SK-N-SH treated with all-trans-retinoic acid at 6 μM for 48 hours (cell line): Measurements from ENCODE around the gene ADAMTS2.

Source experiments
- ATAC-seq: fragments of 200-7000 bp; cut with Tn5 transposase; 3 replicates; pipeline ENCODE4 v1.9.1; 2020; ENCODE audit warnings: mild to moderate bottlenecking, moderate library complexity
- ARNTL ChIP-seq: fragments of 450-650 bp; formaldehyde crosslinking; IDR thresholded peaks from 2 replicates; pipeline ENCODE4 v1.5.0; 2020; ENCODE audit warnings: low read depth, mild to moderate bottlenecking, moderate library complexity, borderline replicate concordance
- BACH2 ChIP-seq: fragments of 250-450 bp; sonication (Bioruptor Pico); IDR thresholded peaks from 2 replicates; pipeline ENCODE4 v1.9.0; 2021; ENCODE audit warnings: mild to moderate bottlenecking, borderline replicate concordance
- CSDC2 ChIP-seq: fragments of 250-450 bp; sonication (Bioruptor Pico); IDR thresholded peaks from 2 replicates; pipeline ENCODE4 v1.5.0; 2020; ENCODE audit warnings: mild to moderate bottlenecking, moderate library complexity
- ESRRG ChIP-seq: fragments of 250-450 bp; sonication (Bioruptor Pico); IDR thresholded peaks from 2 replicates; pipeline ENCODE4 v1.6.1; 2021; ENCODE audit warnings: mild to moderate bottlenecking
- GLIS3 ChIP-seq: fragments of 250-450 bp; sonication (Bioruptor Pico); IDR thresholded peaks from 2 replicates; pipeline ENCODE4 v1.5.0; 2020; ENCODE audit warnings: mild to moderate bottlenecking, moderate library complexity
- ISL1 ChIP-seq: fragments of 250-450 bp; sonication (Bioruptor Pico); IDR thresholded peaks from 2 replicates; pipeline ENCODE4 v2.1.2; 2022; ENCODE audit warnings: mild to moderate bottlenecking, moderate library complexity
- OSR1 ChIP-seq: fragments of 250-450 bp; sonication (Bioruptor Pico); IDR thresholded peaks from 2 replicates; pipeline ENCODE4 v1.8.0; 2022; ENCODE audit warnings: moderate library complexity, mild to moderate bottlenecking, inconsistent platforms
- PPARA ChIP-seq: fragments of 250-450 bp; sonication (Bioruptor Pico); IDR thresholded peaks from 2 replicates; pipeline ENCODE4 v1.5.0; 2020; ENCODE audit warnings: mild to moderate bottlenecking, borderline replicate concordance
- RARB ChIP-seq: fragments of 250-450 bp; sonication (Bioruptor Pico); IDR thresholded peaks from 2 replicates; pipeline ENCODE4 v1.8.0; 2021; ENCODE audit warnings: mild to moderate bottlenecking, moderate library complexity
- SNAI2 ChIP-seq: fragments of 250-450 bp; sonication (Bioruptor Pico); IDR thresholded peaks from 2 replicates; pipeline ENCODE4 v1.5.0; 2020; ENCODE audit warnings: mild to moderate bottlenecking, moderate library complexity
- TCF4 ChIP-seq: fragments of 250-450 bp; sonication (Bioruptor Pico); IDR thresholded peaks from 2 replicates; pipeline ENCODE4 v1.8.0; 2021; ENCODE audit warnings: mild to moderate bottlenecking, moderate library complexity, borderline replicate concordance
- TOX ChIP-seq: fragments of 250-450 bp; sonication (Bioruptor Pico); IDR thresholded peaks from 2 replicates; pipeline ENCODE4 v1.8.0; 2021; ENCODE audit warnings: mild to moderate bottlenecking, moderate library complexity, borderline replicate concordance
- ZFP3 ChIP-seq: fragments of 250-450 bp; sonication (Bioruptor Pico); IDR thresholded peaks from 2 replicates; pipeline ENCODE4 v1.5.0; 2020; ENCODE audit warnings: mild to moderate bottlenecking, moderate library complexity
- ZFP30 ChIP-seq: fragments of 450-650 bp; formaldehyde crosslinking; IDR thresholded peaks from 2 replicates; pipeline ENCODE4 v1.5.0; 2022; ENCODE audit warnings: mild to moderate bottlenecking, moderate library complexity
- ZNF565 ChIP-seq: fragments of 450-650 bp; formaldehyde crosslinking; conservative IDR thresholded peaks from 2 replicates; pipeline ENCODE4 v1.5.0; 2020; ENCODE audit warnings: low read depth, mild to moderate bottlenecking, moderate library complexity
- ZNF70 ChIP-seq: fragments of 450-650 bp; formaldehyde crosslinking; IDR thresholded peaks from 2 replicates; pipeline ENCODE4 v1.5.0; 2020; ENCODE audit warnings: mild to moderate bottlenecking, moderate library complexity
- ZNF8 ChIP-seq: fragments of 450-650 bp; formaldehyde crosslinking; IDR thresholded peaks from 2 replicates; pipeline ENCODE4 v1.5.0; 2020; ENCODE audit warnings: mild to moderate bottlenecking, moderate library complexity
- TF ChIP-seq, protein P1 (sequence below): fragments of 250-450 bp; sonication (Bioruptor Pico); IDR thresholded peaks from 2 replicates; pipeline ENCODE4 v1.5.1; 2020; ENCODE audit warnings: low read depth, mild to moderate bottlenecking, moderate library complexity
- TF ChIP-seq, protein P2 (sequence below): fragments of 250-450 bp; sonication (Bioruptor Pico); IDR thresholded peaks from 2 replicates; pipeline ENCODE4 v1.8.0; 2020; ENCODE audit warnings: mild to moderate bottlenecking, moderate library complexity, borderline replicate concordance
- TF ChIP-seq, protein P3 (sequence below): fragments of 250-450 bp; sonication (Bioruptor Pico); IDR thresholded peaks from 2 replicates; pipeline ENCODE4 v1.5.1; 2021; ENCODE audit warnings: mild to moderate bottlenecking, moderate library complexity
- TF ChIP-seq, protein P4 (sequence below): fragments of 250-450 bp; sonication (Bioruptor Pico); IDR thresholded peaks from 2 replicates; pipeline ENCODE4 v1.5.0; 2020; ENCODE audit warnings: mild to moderate bottlenecking, moderate library complexity

ADAMTS2 gene

DNA sequence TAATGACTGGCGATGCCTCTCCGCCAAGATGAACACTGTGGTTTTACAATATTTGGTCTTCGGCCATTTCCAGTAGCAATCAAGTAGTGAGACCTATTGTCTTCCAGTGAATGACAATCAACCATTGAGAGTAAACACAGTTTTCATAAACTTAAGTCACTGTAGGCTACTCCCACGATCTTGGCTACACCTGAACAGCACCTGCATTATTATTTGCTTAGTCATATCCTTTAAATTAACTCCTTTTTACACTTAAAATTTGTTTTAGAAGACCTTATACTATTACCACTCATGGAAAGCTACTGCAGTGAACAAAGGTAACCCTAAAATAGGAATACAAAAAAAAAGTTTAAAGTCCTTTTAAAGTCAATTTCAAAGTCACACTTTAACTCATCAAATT is 226.9 kb downstream of the ADAMTS2 start (continued):
- TF ChIP-seq, protein P1, sequence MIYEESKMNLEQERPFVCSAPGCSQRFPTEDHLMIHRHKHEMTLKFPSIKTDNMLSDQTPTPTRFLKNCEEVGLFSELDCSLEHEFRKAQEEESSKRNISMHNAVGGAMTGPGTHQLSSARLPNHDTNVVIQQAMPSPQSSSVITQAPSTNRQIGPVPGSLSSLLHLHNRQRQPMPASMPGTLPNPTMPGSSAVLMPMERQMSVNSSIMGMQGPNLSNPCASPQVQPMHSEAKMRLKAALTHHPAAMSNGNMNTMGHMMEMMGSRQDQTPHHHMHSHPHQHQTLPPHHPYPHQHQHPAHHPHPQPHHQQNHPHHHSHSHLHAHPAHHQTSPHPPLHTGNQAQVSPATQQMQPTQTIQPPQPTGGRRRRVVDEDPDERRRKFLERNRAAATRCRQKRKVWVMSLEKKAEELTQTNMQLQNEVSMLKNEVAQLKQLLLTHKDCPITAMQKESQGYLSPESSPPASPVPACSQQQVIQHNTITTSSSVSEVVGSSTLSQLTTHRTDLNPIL (CRISPR knock-in tag), result no peak
- TF ChIP-seq ZNF8 (CRISPR knock-in tag), result no peak
- TF ChIP-seq, protein P2, sequence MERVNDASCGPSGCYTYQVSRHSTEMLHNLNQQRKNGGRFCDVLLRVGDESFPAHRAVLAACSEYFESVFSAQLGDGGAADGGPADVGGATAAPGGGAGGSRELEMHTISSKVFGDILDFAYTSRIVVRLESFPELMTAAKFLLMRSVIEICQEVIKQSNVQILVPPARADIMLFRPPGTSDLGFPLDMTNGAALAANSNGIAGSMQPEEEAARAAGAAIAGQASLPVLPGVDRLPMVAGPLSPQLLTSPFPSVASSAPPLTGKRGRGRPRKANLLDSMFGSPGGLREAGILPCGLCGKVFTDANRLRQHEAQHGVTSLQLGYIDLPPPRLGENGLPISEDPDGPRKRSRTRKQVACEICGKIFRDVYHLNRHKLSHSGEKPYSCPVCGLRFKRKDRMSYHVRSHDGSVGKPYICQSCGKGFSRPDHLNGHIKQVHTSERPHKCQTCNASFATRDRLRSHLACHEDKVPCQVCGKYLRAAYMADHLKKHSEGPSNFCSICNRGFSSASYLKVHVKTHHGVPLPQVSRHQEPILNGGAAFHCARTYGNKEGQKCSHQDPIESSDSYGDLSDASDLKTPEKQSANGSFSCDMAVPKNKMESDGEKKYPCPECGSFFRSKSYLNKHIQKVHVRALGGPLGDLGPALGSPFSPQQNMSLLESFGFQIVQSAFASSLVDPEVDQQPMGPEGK, result no peak

DNA sequence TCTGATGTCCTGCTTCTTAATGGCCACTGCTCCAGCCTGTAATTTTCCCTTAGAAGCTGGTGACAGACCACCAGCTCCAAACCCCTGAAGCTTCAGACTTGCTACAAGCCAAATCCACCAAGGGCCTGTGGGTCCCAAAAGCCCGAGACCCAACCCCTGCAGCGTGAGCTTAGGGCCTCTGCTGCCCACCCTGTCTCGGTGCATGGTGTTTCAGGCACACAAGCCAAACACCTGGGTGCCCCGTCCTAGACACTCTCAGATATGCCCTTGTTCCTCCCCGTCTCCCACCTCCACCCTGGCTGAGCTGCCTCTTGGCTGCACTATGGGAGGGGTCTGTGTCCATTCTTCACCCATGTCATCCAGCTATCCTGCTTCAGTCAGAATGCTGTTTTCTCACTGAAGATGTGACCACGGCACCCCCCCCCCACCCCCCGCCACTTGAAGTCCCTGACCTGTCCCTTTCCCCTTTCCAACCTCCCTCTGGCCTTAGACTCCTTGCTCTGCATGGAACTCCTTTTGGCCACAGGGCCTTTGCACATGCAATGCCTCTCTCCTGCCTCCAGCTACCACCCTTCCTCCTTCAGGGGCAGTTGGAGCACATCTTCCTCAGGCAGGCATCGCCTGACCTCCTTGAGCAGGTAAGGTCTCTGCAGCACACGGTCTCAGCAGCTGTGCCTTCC is 229.3 kb downstream of the ADAMTS2 start:
- no peak for ATAC-seq
- TF ChIP-seq CSDC2 (no peak), ZFP30 (CRISPR knock-in tag) (no peak), TCF4 (no peak), ISL1 (no peak), ZNF70 (CRISPR knock-in tag) (no peak), BACH2 (CRISPR knock-in tag) (no peak), ESRRG (CRISPR knock-in tag) (no peak), GLIS3 (CRISPR knock-in tag) (no peak), TOX (no peak), ZFP3 (no peak), ARNTL (CRISPR knock-in tag) (no peak)
- TF ChIP-seq, protein P3, sequence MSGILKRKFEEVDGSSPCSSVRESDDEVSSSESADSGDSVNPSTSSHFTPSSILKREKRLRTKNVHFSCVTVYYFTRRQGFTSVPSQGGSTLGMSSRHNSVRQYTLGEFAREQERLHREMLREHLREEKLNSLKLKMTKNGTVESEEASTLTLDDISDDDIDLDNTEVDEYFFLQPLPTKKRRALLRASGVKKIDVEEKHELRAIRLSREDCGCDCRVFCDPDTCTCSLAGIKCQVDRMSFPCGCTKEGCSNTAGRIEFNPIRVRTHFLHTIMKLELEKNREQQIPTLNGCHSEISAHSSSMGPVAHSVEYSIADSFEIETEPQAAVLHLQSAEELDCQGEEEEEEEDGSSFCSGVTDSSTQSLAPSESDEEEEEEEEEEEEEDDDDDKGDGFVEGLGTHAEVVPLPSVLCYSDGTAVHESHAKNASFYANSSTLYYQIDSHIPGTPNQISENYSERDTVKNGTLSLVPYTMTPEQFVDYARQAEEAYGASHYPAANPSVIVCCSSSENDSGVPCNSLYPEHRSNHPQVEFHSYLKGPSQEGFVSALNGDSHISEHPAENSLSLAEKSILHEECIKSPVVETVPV, result no peak
- TF ChIP-seq, protein P1 (CRISPR knock-in tag), result no peak

DNA sequence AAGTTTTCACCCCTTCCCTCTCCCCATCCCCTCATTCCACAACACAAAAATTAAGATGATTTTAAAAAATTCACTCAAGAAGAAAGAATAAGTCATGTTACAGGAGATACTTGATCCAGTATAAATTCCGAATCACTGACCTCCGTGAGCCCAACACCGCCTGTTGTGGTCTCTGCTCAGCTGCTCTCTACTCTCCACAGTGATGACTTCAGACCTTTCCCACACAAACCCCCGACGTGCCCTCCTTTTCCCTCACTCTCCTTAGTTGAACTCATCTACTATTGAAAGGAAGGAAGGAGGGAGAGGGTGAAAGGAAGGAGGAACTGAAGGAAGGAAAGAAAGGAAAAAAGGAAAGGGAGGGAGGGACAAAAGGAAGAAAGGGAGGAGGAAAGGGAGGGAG is 230.0 kb downstream of the ADAMTS2 start:
- no peak for TF ChIP-seq SNAI2 (CRISPR knock-in tag)
- TF ChIP-seq TOX, result no peak
- no peak for TF ChIP-seq BACH2 (CRISPR knock-in tag)
- no peak for TF ChIP-seq CSDC2
- TF ChIP-seq, protein P3, result no peak
- TF ChIP-seq, protein P1 (CRISPR knock-in tag), result no peak
- TF ChIP-seq ZNF565, result no peak
- TF ChIP-seq ESRRG (CRISPR knock-in tag), result no peak
- TF ChIP-seq RARB, result no peak
- no peak for TF ChIP-seq ISL1
- TF ChIP-seq, protein P2, result no peak
- no peak for TF ChIP-seq PPARA (CRISPR knock-in tag)
- no peak for TF ChIP-seq OSR1 (CRISPR knock-in tag)
- TF ChIP-seq, protein P4, sequence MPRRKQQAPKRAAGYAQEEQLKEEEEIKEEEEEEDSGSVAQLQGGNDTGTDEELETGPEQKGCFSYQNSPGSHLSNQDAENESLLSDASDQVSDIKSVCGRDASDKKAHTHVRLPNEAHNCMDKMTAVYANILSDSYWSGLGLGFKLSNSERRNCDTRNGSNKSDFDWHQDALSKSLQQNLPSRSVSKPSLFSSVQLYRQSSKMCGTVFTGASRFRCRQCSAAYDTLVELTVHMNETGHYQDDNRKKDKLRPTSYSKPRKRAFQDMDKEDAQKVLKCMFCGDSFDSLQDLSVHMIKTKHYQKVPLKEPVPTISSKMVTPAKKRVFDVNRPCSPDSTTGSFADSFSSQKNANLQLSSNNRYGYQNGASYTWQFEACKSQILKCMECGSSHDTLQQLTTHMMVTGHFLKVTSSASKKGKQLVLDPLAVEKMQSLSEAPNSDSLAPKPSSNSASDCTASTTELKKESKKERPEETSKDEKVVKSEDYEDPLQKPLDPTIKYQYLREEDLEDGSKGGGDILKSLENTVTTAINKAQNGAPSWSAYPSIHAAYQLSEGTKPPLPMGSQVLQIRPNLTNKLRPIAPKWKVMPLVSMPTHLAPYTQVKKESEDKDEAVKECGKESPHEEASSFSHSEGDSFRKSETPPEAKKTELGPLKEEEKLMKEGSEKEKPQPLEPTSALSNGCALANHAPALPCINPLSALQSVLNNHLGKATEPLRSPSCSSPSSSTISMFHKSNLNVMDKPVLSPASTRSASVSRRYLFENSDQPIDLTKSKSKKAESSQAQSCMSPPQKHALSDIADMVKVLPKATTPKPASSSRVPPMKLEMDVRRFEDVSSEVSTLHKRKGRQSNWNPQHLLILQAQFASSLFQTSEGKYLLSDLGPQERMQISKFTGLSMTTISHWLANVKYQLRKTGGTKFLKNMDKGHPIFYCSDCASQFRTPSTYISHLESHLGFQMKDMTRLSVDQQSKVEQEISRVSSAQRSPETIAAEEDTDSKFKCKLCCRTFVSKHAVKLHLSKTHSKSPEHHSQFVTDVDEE, result no peak
- no peak for TF ChIP-seq ARNTL (CRISPR knock-in tag)
- no peak for ATAC-seq
